ENCODE results near the gene IPO11. TPM values are rescaled to one million over a fixed set of nuclear protein-coding genes. Genes with fewer than 3 reads are reported as not detected.

IPO11 gene
- total RNA-seq, 4 donors from 2014 or later: 24.5 to 37.2 (median 32.2) TPM

GRCh38 chr5:62475072-62475471 lies 62.5 kb downstream of the IPO11 start:
- DNase-seq: no peak
- Histone ChIP-seq H3K27me3 (no peaks in the 10 kb centered on the region), H3K4me1 (no peaks in the 10 kb centered on the region), H3K4me3 (replicated peaks in 1 of 3) (no peak overlapping the region), H3K27ac (no peak overlapping the region), H3K36me3 (no peaks in the 10 kb centered on the region), H3K9me3 (no peaks in the 10 kb centered on the region)
- WGBS, 2 donors: 86 to 95% methylated on average over 9 of the region's 9 CpGs
- intact Hi-C loops (cut with DNase I): no loop called here
- TF ChIP-seq CTCF (IDR thresholded peaks at IDR 0.05) (no peak), POLR2A (IDR thresholded peaks at IDR 0.05) (no peak)

GRCh38 chr5:62477801-62478200 lies 65.2 kb downstream of the IPO11 start:
- Histone ChIP-seq H3K36me3 (no peaks in the 10 kb centered on the region), H3K27me3 (no peaks in the 10 kb centered on the region), H3K27ac (no peak overlapping the region), H3K4me3 (replicated peaks in 1 of 3) (no peak overlapping the region), H3K4me1 (no peaks in the 10 kb centered on the region), H3K9me3 (no peaks in the 10 kb centered on the region)
- no peak for DNase-seq
- no peak for TF ChIP-seq CTCF (IDR thresholded peaks at IDR 0.05)
- no peak for TF ChIP-seq POLR2A (IDR thresholded peaks at IDR 0.05)
- WGBS, 2 donors: 99% methylated on average over 2 of the region's 2 CpGs
- intact Hi-C loops (cut with DNase I): no loop called here

GRCh38 chr5:62483556-62483955 lies 71.0 kb downstream of the IPO11 start:
- no peaks in the 10 kb centered on the region for H3K27me3 ChIP-seq
- no peaks in the 10 kb centered on the region for H3K9me3 ChIP-seq
- H3K36me3 ChIP-seq: no peaks in the 10 kb centered on the region
- TF ChIP-seq POLR2A (IDR thresholded peaks at IDR 0.05) (no peak), CTCF (IDR thresholded peaks at IDR 0.05) (no peak)
- no peaks in the 10 kb centered on the region for H3K4me1 ChIP-seq
- no peak overlapping the region for H3K27ac ChIP-seq
- WGBS, 2 donors: 92 to 98% methylated on average over 2 of the region's 2 CpGs
- intact Hi-C loops (cut with DNase I): no loop called here
- no peak overlapping the region for H3K4me3 ChIP-seq (replicated peaks in 1 of 3)
- no peak for DNase-seq

- no peaks in the 10 kb centered on the region for H3K9me3 ChIP-seq
- TF ChIP-seq POLR2A (IDR thresholded peaks at IDR 0.05) (no peak), CTCF (IDR thresholded peaks at IDR 0.05) (no peak)
- H3K36me3 ChIP-seq: peaks cover 0 to 4% of the 10 kb centered on the region in 2 donors
- H3K4me1 ChIP-seq: no peaks in the 10 kb centered on the region
- no peaks in the 10 kb centered on the region for H3K27me3 ChIP-seq
- H3K27ac ChIP-seq: no peak overlapping the region
- intact Hi-C loops (cut with DNase I): no loop called here
- no peak for DNase-seq
- 89 to 96% methylated on average over 1 of the region's 1 CpG for WGBS, 2 donors
- no peak overlapping the region for H3K4me3 ChIP-seq (replicated peaks in 1 of 3)
Observed at GRCh38 chr5:62486672-62487071, 74.1 kb downstream of the IPO11 start.

GRCh38 chr5:62488531-62488930 lies 76.0 kb downstream of the IPO11 start:
- WGBS, 2 donors: 70 to 71% methylated on average over 4 of the region's 4 CpGs
- no peak overlapping the region for H3K4me3 ChIP-seq (replicated peaks in 1 of 3)
- no peak for DNase-seq
- H3K27ac ChIP-seq: no peak overlapping the region
- no peaks in the 10 kb centered on the region for H3K27me3 ChIP-seq
- H3K9me3 ChIP-seq: no peaks in the 10 kb centered on the region
- H3K36me3 ChIP-seq: peaks cover 0 to 4% of the 10 kb centered on the region in 2 donors
- no peaks in the 10 kb centered on the region for H3K4me1 ChIP-seq
- TF ChIP-seq POLR2A (IDR thresholded peaks at IDR 0.05): no peak
- TF ChIP-seq CTCF (IDR thresholded peaks at IDR 0.05): no peak
- intact Hi-C loops (cut with DNase I): no loop called here

Data from thyroid gland (tissue), 4 donors.